ENCODE results near the gene POLR2E. TPM values are rescaled to one million over a fixed set of nuclear protein-coding genes. Genes with fewer than 3 reads are reported as not detected.

POLR2E gene
- total and polyA plus RNA-seq, 2 of the 13 experiments (the other 11 are each of a cell fraction or from before 2014, with no cell fraction given): 140 to 272 TPM

GRCh38 chr19:1046117-1046626 lies 49.0 kb downstream of the POLR2E start (continued):
- TF ChIP-seq THAP7 (CRISPR knock-in tag; IDR thresholded peaks at IDR 0.05) (no peak), GLMP (CRISPR knock-in tag; IDR thresholded peaks at IDR 0.05; ENCODE audit: borderline replicate concordance) (no peak), ZFY (CRISPR knock-in tag; IDR thresholded peaks at IDR 0.05) (no peak), CEBPB (IDR thresholded peaks at IDR 0.05; ENCODE audit: borderline replicate concordance, low read depth, low read length) (no peak), TMF1 (CRISPR knock-in tag; IDR thresholded peaks at IDR 0.05; ENCODE audit: low read depth) (no peak), CERS6 (CRISPR knock-in tag; IDR thresholded peaks at IDR 0.05) (no peak), GPN1 (CRISPR knock-in tag; IDR thresholded peaks at IDR 0.05; ENCODE audit: borderline replicate concordance) (no peak), ATF5 (CRISPR knock-in tag; IDR thresholded peaks at IDR 0.05; ENCODE audit: low read depth) (no peak), ZNF343 (CRISPR knock-in tag; IDR thresholded peaks at IDR 0.05) (no peak), PRPF4 (IDR thresholded peaks at IDR 0.05; ENCODE audit: low read depth, low read length, poor library complexity, severe bottlenecking) (no peak), ZNF558 (CRISPR knock-in tag; IDR thresholded peaks at IDR 0.05; ENCODE audit: borderline replicate concordance) (no peak), ZNF720 (CRISPR knock-in tag; IDR thresholded peaks at IDR 0.05) (no peak), SOX5 (CRISPR knock-in tag; IDR thresholded peaks at IDR 0.05; ENCODE audit: borderline replicate concordance) (no peak), DDIT3 (CRISPR knock-in tag; IDR thresholded peaks at IDR 0.05) (no peak), KDM4B (CRISPR knock-in tag; IDR thresholded peaks at IDR 0.05) (no peak), DNMT3B (CRISPR knock-in tag; conservative IDR thresholded peaks at IDR 0.05) (no peak), ZNF484 (CRISPR knock-in tag; IDR thresholded peaks at IDR 0.05; ENCODE audit: borderline replicate concordance, low read depth) (no peak), ARNT (IDR thresholded peaks at IDR 0.05) (no peak), ZNF816 (CRISPR knock-in tag; IDR thresholded peaks at IDR 0.05; ENCODE audit: borderline replicate concordance) (peak; percentile 60; the same call in 1 of the 2 replicates), ZNF3 (CRISPR knock-in tag; IDR thresholded peaks at IDR 0.05) (no peak), SNAPC2 (CRISPR knock-in tag; IDR thresholded peaks at IDR 0.05) (no peak)
